ENCODE measurements around the gene EVC2. TPM values are rescaled to one million over a fixed set of nuclear protein-coding genes. Genes with fewer than 3 reads are reported as not detected.
A peak's percentile ranks its signal among the peaks of the same experiment; 100 is the strongest.

The EVC2 gene
- polyA plus RNA-seq, 1 donor from 2014 or later: 0.27 TPM

- no peak overlapping the region for H2AFZ ChIP-seq (ENCODE audit: low read depth, low read length)
- H3K27me3 ChIP-seq (ENCODE audit: insufficient read depth, low read depth, low read length): no peaks in the 10 kb centered on the region
- H3K4me3 ChIP-seq (ENCODE audit: low read length): no peak overlapping the region
- H4K20me1 ChIP-seq (ENCODE audit: insufficient read depth): no peaks in the 10 kb centered on the region
- H3F3A ChIP-seq (ENCODE audit: insufficient read depth, low read length, poor library complexity, severe bottlenecking): no peaks in the 10 kb centered on the region
- H3K36me3 ChIP-seq (ENCODE audit: insufficient read depth, low read length): no peaks in the 10 kb centered on the region
- H3K79me2 ChIP-seq (replicated peaks; ENCODE audit: insufficient read depth, low read length): no peaks in the 10 kb centered on the region
- H3K4me2 ChIP-seq (ENCODE audit: low read length): no peak overlapping the region
- no peak overlapping the region for H3K27ac ChIP-seq (ENCODE audit: low read length)
- H3K9me2 ChIP-seq (ENCODE audit: insufficient read depth, low read length): no peaks in the 10 kb centered on the region
- TF ChIP-seq CTCF (IDR thresholded peaks at IDR 0.05; ENCODE audit: poor library complexity, severe bottlenecking) (no peak), TAF1 (IDR thresholded peaks at IDR 0.05; ENCODE audit: low read depth) (no peak), EZH2 (IDR thresholded peaks at IDR 0.05; ENCODE audit: borderline replicate concordance, insufficient read depth, low read length, poor library complexity, severe bottlenecking) (no peak), EP300 (conservative IDR thresholded peaks at IDR 0.05; ENCODE audit: poor library complexity, severe bottlenecking) (no peak), SMC3 (conservative IDR thresholded peaks at IDR 0.05; ENCODE audit: poor library complexity) (no peak), MXI1 (conservative IDR thresholded peaks at IDR 0.05; ENCODE audit: poor library complexity, severe bottlenecking) (no peak), POLR2AphosphoS5 (IDR thresholded peaks at IDR 0.05) (no peak), REST (IDR thresholded peaks at IDR 0.05; ENCODE audit: borderline replicate concordance) (no peak), RAD21 (conservative IDR thresholded peaks at IDR 0.05) (no peak)
- no peak overlapping the region for H3K9ac ChIP-seq (ENCODE audit: low read length)
- no peaks in the 10 kb centered on the region for H3K9me3 ChIP-seq (ENCODE audit: low read length)
These were observed 71.3 kb downstream of the EVC2 start for GRCh38 chr4:5636766-5637670.

DNA sequence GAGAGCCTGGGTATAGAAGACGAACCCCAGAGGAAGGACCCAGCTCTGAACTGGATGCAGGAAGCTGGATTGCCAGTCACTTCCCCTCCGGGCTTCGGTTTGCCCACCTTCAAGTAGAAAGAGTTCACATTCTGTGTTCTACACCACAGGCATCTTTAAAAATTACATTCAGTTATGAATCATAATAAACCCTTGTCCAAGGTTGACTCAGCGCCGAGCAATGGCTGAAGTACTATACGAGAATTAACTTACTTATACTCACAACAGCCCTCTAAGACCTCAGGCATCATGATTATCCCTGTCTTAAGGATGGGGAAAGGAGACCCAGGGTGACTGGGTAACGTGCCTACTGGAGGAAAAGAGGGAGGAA is 72.5 kb downstream of the EVC2 start:
- Histone ChIP-seq H3K9me2 (ENCODE audit: insufficient read depth, low read length) (no peaks in the 10 kb centered on the region), H3K9ac (ENCODE audit: low read length) (peak overlapping the region; percentile 46), H4K20me1 (ENCODE audit: insufficient read depth) (no peaks in the 10 kb centered on the region), H3K4me3 (ENCODE audit: low read length) (no peak overlapping the region), H3K9me3 (ENCODE audit: low read length) (no peaks in the 10 kb centered on the region), H3F3A (ENCODE audit: insufficient read depth, low read length, poor library complexity, severe bottlenecking) (no peaks in the 10 kb centered on the region), H3K4me2 (ENCODE audit: low read length) (no peak overlapping the region), H3K79me2 (replicated peaks; ENCODE audit: insufficient read depth, low read length) (no peaks in the 10 kb centered on the region), H2AFZ (ENCODE audit: low read depth, low read length) (no peak overlapping the region), H3K36me3 (ENCODE audit: insufficient read depth, low read length) (no peaks in the 10 kb centered on the region), H3K27me3 (ENCODE audit: insufficient read depth, low read depth, low read length) (no peaks in the 10 kb centered on the region), H3K27ac (ENCODE audit: low read length) (peak overlapping the region; percentile 40)
- TF ChIP-seq REST (IDR thresholded peaks at IDR 0.05; ENCODE audit: borderline replicate concordance) (no peak), POLR2AphosphoS5 (IDR thresholded peaks at IDR 0.05) (no peak), EZH2 (IDR thresholded peaks at IDR 0.05; ENCODE audit: borderline replicate concordance, insufficient read depth, low read length, poor library complexity, severe bottlenecking) (no peak), EP300 (conservative IDR thresholded peaks at IDR 0.05; ENCODE audit: poor library complexity, severe bottlenecking) (no peak), CTCF (IDR thresholded peaks at IDR 0.05; ENCODE audit: poor library complexity, severe bottlenecking) (no peak), TAF1 (IDR thresholded peaks at IDR 0.05; ENCODE audit: low read depth) (no peak), RAD21 (conservative IDR thresholded peaks at IDR 0.05) (no peak), SMC3 (conservative IDR thresholded peaks at IDR 0.05; ENCODE audit: poor library complexity) (no peak), MXI1 (conservative IDR thresholded peaks at IDR 0.05; ENCODE audit: poor library complexity, severe bottlenecking) (no peak)
